ENCODE data around the gene SNRNP48.

DNA sequence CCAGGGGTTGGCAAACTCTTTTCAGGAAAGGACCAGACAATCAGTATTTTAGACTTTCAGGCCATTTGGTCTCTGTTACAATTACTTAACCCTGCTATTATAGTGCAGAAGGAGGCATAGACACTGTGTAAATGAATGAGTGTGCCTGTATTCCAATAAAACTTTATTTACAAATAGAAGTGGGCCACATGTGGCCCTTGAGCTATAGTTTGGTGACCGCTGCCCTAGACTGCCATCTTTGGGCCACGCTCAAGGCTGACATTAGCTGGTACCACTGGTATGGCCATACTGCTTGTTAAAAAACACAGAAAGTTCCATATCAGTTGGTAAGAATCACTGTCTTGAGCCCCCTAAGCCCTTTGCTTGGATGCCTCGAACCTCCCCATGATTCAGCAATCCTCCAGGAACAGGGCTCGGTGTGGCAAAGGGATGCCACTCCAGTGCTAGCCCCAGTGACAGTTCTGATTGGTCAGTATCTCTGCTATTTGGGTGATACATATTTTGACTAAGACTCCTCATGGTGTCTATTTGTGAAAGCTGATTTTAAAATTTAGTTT, 23.3 kb upstream of the SNRNP48 start:
- TF ChIP-seq PHF8 (conservative IDR thresholded peaks at IDR 0.05; ENCODE audit: low read depth, low read length) (no peak), ZNF274 (IDR thresholded peaks at IDR 0.05; ENCODE audit: borderline replicate concordance, extremely low read depth, low read length) (no peak), USF2 (IDR thresholded peaks at IDR 0.05; ENCODE audit: low read length) (no peak), POLR2A (IDR thresholded peaks at IDR 0.05; ENCODE audit: control extremely low read depth in 1 of 2, low read depth in 2 of 2, low read length in 2 of 2) (no peak)
- TF ChIP-seq, protein P1, sequence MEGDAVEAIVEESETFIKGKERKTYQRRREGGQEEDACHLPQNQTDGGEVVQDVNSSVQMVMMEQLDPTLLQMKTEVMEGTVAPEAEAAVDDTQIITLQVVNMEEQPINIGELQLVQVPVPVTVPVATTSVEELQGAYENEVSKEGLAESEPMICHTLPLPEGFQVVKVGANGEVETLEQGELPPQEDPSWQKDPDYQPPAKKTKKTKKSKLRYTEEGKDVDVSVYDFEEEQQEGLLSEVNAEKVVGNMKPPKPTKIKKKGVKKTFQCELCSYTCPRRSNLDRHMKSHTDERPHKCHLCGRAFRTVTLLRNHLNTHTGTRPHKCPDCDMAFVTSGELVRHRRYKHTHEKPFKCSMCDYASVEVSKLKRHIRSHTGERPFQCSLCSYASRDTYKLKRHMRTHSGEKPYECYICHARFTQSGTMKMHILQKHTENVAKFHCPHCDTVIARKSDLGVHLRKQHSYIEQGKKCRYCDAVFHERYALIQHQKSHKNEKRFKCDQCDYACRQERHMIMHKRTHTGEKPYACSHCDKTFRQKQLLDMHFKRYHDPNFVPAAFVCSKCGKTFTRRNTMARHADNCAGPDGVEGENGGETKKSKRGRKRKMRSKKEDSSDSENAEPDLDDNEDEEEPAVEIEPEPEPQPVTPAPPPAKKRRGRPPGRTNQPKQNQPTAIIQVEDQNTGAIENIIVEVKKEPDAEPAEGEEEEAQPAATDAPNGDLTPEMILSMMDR (IDR thresholded peaks at IDR 0.05; ENCODE audit: control extremely low read depth in 1 of 3, insufficient read depth in 1 of 3, low read depth in 1 of 3, low read length in 3 of 3): peak; percentile 23 to 30 (median 29)

Data from H1 (cell line).